Measurements from ENCODE around the gene TSC22D1.

DNA sequence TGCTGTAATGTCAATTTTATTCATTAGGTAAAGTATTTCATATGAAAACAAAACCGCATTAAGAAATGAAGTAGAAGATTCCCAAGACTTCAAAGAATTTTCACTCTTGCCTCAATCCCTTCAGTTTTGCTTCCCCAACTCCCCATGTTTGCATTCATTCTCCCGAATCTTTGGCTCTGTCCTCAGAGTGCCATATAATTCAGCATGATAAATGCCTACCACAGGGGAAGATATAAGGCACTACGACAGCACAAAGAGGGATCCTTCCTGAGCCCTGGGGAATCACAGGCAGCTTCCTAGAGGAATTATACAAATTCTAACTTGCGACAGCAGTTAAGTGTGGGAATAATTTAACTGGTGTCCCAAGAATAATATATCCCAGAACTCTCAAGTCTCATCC is 68.5 kb downstream of the TSC22D1 start:
- no peak for TF ChIP-seq ATF3 (IDR thresholded peaks at IDR 0.05)
- TF ChIP-seq CTCF (IDR thresholded peaks at IDR 0.05; ENCODE audit: low read depth, low read length, missing input control) = no peak
- TF ChIP-seq GABPA (IDR thresholded peaks at IDR 0.05 in 1 of 2, conservative IDR thresholded peaks at IDR 0.05 in 1 of 2) = no peak
- TF ChIP-seq JUND (IDR thresholded peaks at IDR 0.05) = no peak
- no peak for TF ChIP-seq TAF1 (conservative IDR thresholded peaks at IDR 0.05)
- TF ChIP-seq, protein P1, sequence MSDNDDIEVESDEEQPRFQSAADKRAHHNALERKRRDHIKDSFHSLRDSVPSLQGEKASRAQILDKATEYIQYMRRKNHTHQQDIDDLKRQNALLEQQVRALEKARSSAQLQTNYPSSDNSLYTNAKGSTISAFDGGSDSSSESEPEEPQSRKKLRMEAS (IDR thresholded peaks at IDR 0.05) = no peak
- no peak for TF ChIP-seq EGR1 (IDR thresholded peaks at IDR 0.05; ENCODE audit: low read depth in 2 of 2)
- no peak for TF ChIP-seq SP1 (IDR thresholded peaks at IDR 0.05)
- no peak for TF ChIP-seq RAD21 (IDR thresholded peaks at IDR 0.05)
- TF ChIP-seq FOXA1 (IDR thresholded peaks at IDR 0.05) = no peak
- no peak for TF ChIP-seq RXRA (IDR thresholded peaks at IDR 0.05)
